CD8-positive, alpha-beta memory T cell (primary cell): ENCODE data around the gene RBM34. TPM values are rescaled to one million over a fixed set of nuclear protein-coding genes. Genes with fewer than 3 reads are reported as not detected.
"Not testable (repeated sequence)": the region's sequence is repeated elsewhere in the genome, so short reads cannot be mapped to it uniquely, and the experiment has no call there.

ENCODE experiments used
- CTCF ChIA-PET: fragments of 350-600 bp; sonication (Branson Sonifier 250); formaldehyde crosslinking; loops from one replicate; lab custom pipeline; 2021; ENCODE audit warnings: antibody characterized with exemption; lab: Charles Lee
- POLR2A ChIA-PET: fragments of 350-600 bp; sonication (Branson Sonifier 250); formaldehyde crosslinking; loops from one replicate; lab custom pipeline; 2021; ENCODE audit warnings: antibody characterized with exemption; lab: Charles Lee
- DNase-seq, 5 donors: peaks; one replicate each; pipeline versions ENCODE4 v3.0.0 to v3.0.0-alpha.2; 2020 to 2022; ENCODE audit warnings: mixed read lengths in 1 of 5
- H3K27ac ChIP-seq: one replicate; pipeline ENCODE4 v1.7.0; 2013; ENCODE audit warnings: low read depth, mild to moderate bottlenecking, low read length, moderate library complexity
- H3K27me3 ChIP-seq: 2 replicates; pipeline ENCODE4 v1.7.0; 2013; ENCODE audit warnings: low read length, mild to moderate bottlenecking; ENCODE audit not compliant: insufficient read depth, poor library complexity, severe bottlenecking
- H3K36me3 ChIP-seq: 2 replicates; pipeline ENCODE4 v1.7.0; 2013; ENCODE audit warnings: mild to moderate bottlenecking, low read length, moderate library complexity; ENCODE audit not compliant: insufficient read depth
- H3K4me1 ChIP-seq: 2 replicates; pipeline ENCODE4 v1.7.0; 2013; ENCODE audit warnings: mild to moderate bottlenecking, low read length, moderate library complexity; ENCODE audit not compliant: insufficient read depth
- H3K4me3 ChIP-seq: 2 replicates; pipeline ENCODE4 v1.7.0; 2013; ENCODE audit warnings: mild to moderate bottlenecking, low read length
- H3K9me3 ChIP-seq: 2 replicates; pipeline ENCODE4 v1.7.0; 2013; ENCODE audit warnings: mild to moderate bottlenecking, low read length
- H3K27ac Mint-ChIP-seq, 8 donors: one replicate each; pipeline ENCODE4 v1.8.0; 2020 to 2021; ENCODE audit warnings: mixed read lengths in 8 of 8, mild to moderate bottlenecking in 6 of 8, inconsistent platforms in 3 of 8, moderate library complexity in 3 of 8
- H3K27me3 Mint-ChIP-seq, 2 donors: one replicate each; pipeline ENCODE4 v1.8.0; 2020 to 2021; ENCODE audit warnings: mixed read lengths in 2 of 2, mild to moderate bottlenecking in 1 of 2, moderate library complexity in 1 of 2
- H3K36me3 Mint-ChIP-seq, 3 donors: one replicate each; pipeline ENCODE4 v1.8.0; 2020 to 2021; ENCODE audit warnings: mixed read lengths in 3 of 3, inconsistent platforms in 1 of 3, mild to moderate bottlenecking in 1 of 3
- H3K4me1 Mint-ChIP-seq, 3 donors: one replicate each; pipeline ENCODE4 v1.8.0; 2020 to 2021; ENCODE audit warnings: mixed read lengths in 3 of 3, inconsistent platforms in 1 of 3, mild to moderate bottlenecking in 1 of 3
- H3K4me3 Mint-ChIP-seq, 7 donors: one replicate each; pipeline ENCODE4 v1.8.0; 2020 to 2021; ENCODE audit warnings: mixed read lengths in 7 of 7, mild to moderate bottlenecking in 6 of 7, moderate library complexity in 4 of 7, inconsistent platforms in 2 of 7
- H3K9me3 Mint-ChIP-seq, 5 donors: one replicate each; pipeline ENCODE4 v1.8.0; 2020 to 2022; ENCODE audit warnings: mixed read lengths in 5 of 5, mild to moderate bottlenecking in 3 of 5, moderate library complexity in 2 of 5, inconsistent platforms in 1 of 5
- polyA plus RNA-seq: library from polyadenylated mRNA; unstranded; fragments of 300-500 nt; fragmentation: Illumina TruSeq; gene quantifications from one replicate; pipeline ENCODE4 v1.2.3, GENCODE V29; 2021
- total RNA-seq, 2 experiments: library from RNA; stranded (reverse); gene quantifications; one replicate each; pipeline ENCODE4 v1.2.3, GENCODE V29; 2021

Gene RBM34
- 100 to 1,000 TPM; 121 to 130 TPM for total RNA-seq
- 78.6 TPM for polyA plus RNA-seq

GRCh38 chr1:235160957-235161684 lies at the start of gene RBM34:
RBM34 (minus strand) TSS chr1:235161250; CDS start chr1:235161226, 24 bp downstream.
- ChIA-PET POLR2A (interaction anchor here (0.5 to 1.4 kb wide), 11 partner anchors 9 to 555 kb away, joined by 3 to 12 read pairs (median 3); partner anchors contain the start of genes ARID4B, GGPS1 and TOMM20), CTCF (interaction anchor here (0.7 to 1.4 kb wide), 3 partner anchors 73 to 262 kb away, joined by 3 to 12 read pairs (median 3); no protein-coding TSS in a partner anchor)
- H3K9me3 ChIP-seq, result no peaks in the 10 kb centered on the region

GRCh38 chr1:235207209-235207565 lies 46.1 kb upstream of the RBM34 start:
- CTCF ChIA-PET, result interaction anchor here (1.1 kb wide), 1 partner anchor 208 kb away, joined by 3 read pairs; no protein-coding TSS in a partner anchor
- peak in 3 of 5 donors; percentile 20 to 60 (median 56) for DNase-seq
- Mint-ChIP-seq H3K9me3 (no peaks in the 10 kb centered on the region), H3K4me1 (peaks cover 22 to 33% (median 31%) of the 10 kb centered on the region in 3 donors), H3K4me3 (peak overlapping the region in 4 of 7 donors; percentile 1 to 28 (median 5)), H3K36me3 (peaks cover 0 to 54% (median 5%) of the 10 kb centered on the region in 3 donors), H3K27ac (peak overlapping the region; percentile 2 to 83 (median 60)), H3K27me3 (no peaks in the 10 kb centered on the region)
- Histone ChIP-seq H3K4me1 (peaks cover 14% of the 10 kb centered on the region), H3K4me3 (no peak overlapping the region), H3K27me3 (no peaks in the 10 kb centered on the region), H3K36me3 (no peaks in the 10 kb centered on the region), H3K9me3 (no peaks in the 10 kb centered on the region), H3K27ac (no peak overlapping the region)
- POLR2A ChIA-PET, result no interaction called here

More at GRCh38 chr1:235160957-235161684, at the start of gene RBM34:
- H3K36me3 Mint-ChIP-seq, result peaks cover 0 to 27% (median 3%) of the 10 kb centered on the region in 3 donors
- peaks cover 0 to 2% (median 0%) of the 10 kb centered on the region in 5 donors for H3K9me3 Mint-ChIP-seq
- Histone ChIP-seq H3K27ac (peak within 1 kb of the TSS; percentile 94), H3K4me1 (peaks cover 45% of the 10 kb centered on the region), H3K36me3 (peaks cover 29% of the 10 kb centered on the region), H3K4me3 (peak within 1 kb of the TSS; percentile 91), H3K27me3 (no peaks in the 10 kb centered on the region)
- DNase-seq, result peak; percentile 90 to 95 (median 92)
- peak within 1 kb of the TSS; percentile 94 to 99 (median 98) for H3K27ac Mint-ChIP-seq
- H3K4me1 Mint-ChIP-seq, result peaks cover 26 to 28% (median 26%) of the 10 kb centered on the region in 3 donors
- H3K27me3 Mint-ChIP-seq, result no peaks in the 10 kb centered on the region
- H3K4me3 Mint-ChIP-seq, result peak within 1 kb of the TSS; percentile 95 to 98 (median 96)

- CTCF ChIA-PET, result interaction anchor here (1.1 kb wide), 1 partner anchor 209 kb away, joined by 3 read pairs; no protein-coding TSS in a partner anchor
- no peaks in the 10 kb centered on the region for H3K36me3 ChIP-seq
- H3K27ac ChIP-seq, result no peak overlapping the region
Measured at GRCh38 chr1:235206533-235207208, 45.6 kb upstream of the RBM34 start.

GRCh38 chr1:235205687-235206086 lies 44.6 kb upstream of the RBM34 start:
- H3K27ac ChIP-seq, result no peak overlapping the region
- no peaks in the 10 kb centered on the region for H3K9me3 ChIP-seq
- H3K36me3 Mint-ChIP-seq, result peaks cover 0 to 42% (median 3%) of the 10 kb centered on the region in 3 donors
- no peak overlapping the region for H3K27ac Mint-ChIP-seq
- H3K27me3 Mint-ChIP-seq, result no peaks in the 10 kb centered on the region
- H3K4me3 ChIP-seq, result no peak overlapping the region
- peaks cover 22 to 33% (median 31%) of the 10 kb centered on the region in 3 donors for H3K4me1 Mint-ChIP-seq
- ChIA-PET CTCF (no interaction called here), POLR2A (no interaction called here)
- no peak overlapping the region for H3K4me3 Mint-ChIP-seq
- peaks cover 14% of the 10 kb centered on the region for H3K4me1 ChIP-seq
- no peak for DNase-seq
- no peaks in the 10 kb centered on the region for H3K27me3 ChIP-seq
- H3K9me3 Mint-ChIP-seq, result no peaks in the 10 kb centered on the region
- H3K36me3 ChIP-seq, result no peaks in the 10 kb centered on the region

More at GRCh38 chr1:235206533-235207208, 45.6 kb upstream of the RBM34 start:
- peak in 1 of 5 donors; percentile 2 for DNase-seq
- Mint-ChIP-seq H3K36me3 (peaks cover 0 to 49% (median 5%) of the 10 kb centered on the region in 3 donors), H3K4me1 (peaks cover 22 to 33% (median 31%) of the 10 kb centered on the region in 3 donors), H3K4me3 (peak overlapping the region in 3 of 7 donors; percentile 1 to 6 (median 4)), H3K27me3 (no peaks in the 10 kb centered on the region), H3K9me3 (no peaks in the 10 kb centered on the region), H3K27ac (peak overlapping the region; percentile 2 to 86 (median 72))
- Histone ChIP-seq H3K4me3 (no peak overlapping the region), H3K9me3 (no peaks in the 10 kb centered on the region), H3K27me3 (no peaks in the 10 kb centered on the region), H3K4me1 (peaks cover 14% of the 10 kb centered on the region)
- POLR2A ChIA-PET, result no interaction called here

GRCh38 chr1:235203428-235203827 lies 42.4 kb upstream of the RBM34 start:
- no peak for DNase-seq
- H3K27me3 Mint-ChIP-seq, result no peaks in the 10 kb centered on the region
- no peak overlapping the region for H3K27ac Mint-ChIP-seq
- Histone ChIP-seq H3K4me1 (peaks cover 14% of the 10 kb centered on the region), H3K36me3 (no peaks in the 10 kb centered on the region), H3K27ac (no peak overlapping the region), H3K4me3 (no peak overlapping the region), H3K9me3 (no peaks in the 10 kb centered on the region), H3K27me3 (no peaks in the 10 kb centered on the region)
- ChIA-PET CTCF (no interaction called here), POLR2A (no interaction called here)
- H3K4me1 Mint-ChIP-seq, result peaks cover 22 to 42% (median 37%) of the 10 kb centered on the region in 3 donors
- peaks cover 0 to 41% (median 8%) of the 10 kb centered on the region in 3 donors for H3K36me3 Mint-ChIP-seq
- no peak overlapping the region for H3K4me3 Mint-ChIP-seq
- no peaks in the 10 kb centered on the region for H3K9me3 Mint-ChIP-seq

- H3K27me3 Mint-ChIP-seq, POLR2A ChIA-PET, H3K9me3 Mint-ChIP-seq, CTCF ChIA-PET, H3K27ac Mint-ChIP-seq, H3K27ac ChIP-seq, H3K36me3 ChIP-seq, H3K9me3 ChIP-seq, DNase-seq, H3K4me3 ChIP-seq, H3K4me3 Mint-ChIP-seq, H3K27me3 ChIP-seq: not testable (repeated sequence)
- H3K4me1 ChIP-seq, result peaks cover 12% of the 10 kb centered on the region
- peaks cover 20 to 43% (median 31%) of the 10 kb centered on the region in 3 donors for H3K4me1 Mint-ChIP-seq
- H3K36me3 Mint-ChIP-seq, result peaks cover 0 to 47% (median 8%) of the 10 kb centered on the region in 3 donors
Measured at GRCh38 chr1:235202447-235202846, 41.4 kb upstream of the RBM34 start.

GRCh38 chr1:235199441-235199840 lies 38.4 kb upstream of the RBM34 start:
- Histone ChIP-seq H3K9me3 (no peaks in the 10 kb centered on the region), H3K4me3 (no peak overlapping the region), H3K4me1 (no peaks in the 10 kb centered on the region), H3K36me3 (no peaks in the 10 kb centered on the region), H3K27me3 (no peaks in the 10 kb centered on the region), H3K27ac (no peak overlapping the region)
- peaks cover 0 to 16% (median 10%) of the 10 kb centered on the region in 3 donors for H3K4me1 Mint-ChIP-seq
- peaks cover 0 to 53% (median 7%) of the 10 kb centered on the region in 3 donors for H3K36me3 Mint-ChIP-seq
- H3K4me3 Mint-ChIP-seq, result no peak overlapping the region
- no peaks in the 10 kb centered on the region for H3K9me3 Mint-ChIP-seq
- CTCF ChIA-PET, result no interaction called here
- DNase-seq, result no peak
- H3K27me3 Mint-ChIP-seq, result no peaks in the 10 kb centered on the region
- POLR2A ChIA-PET, result no interaction called here
- H3K27ac Mint-ChIP-seq, result peak overlapping the region in 2 of 8 donors; percentile 68 to 77
